Smooth muscle cell (in vitro differentiated cells): ENCODE results near the gene DHRS4. TPM values are rescaled to one million over a fixed set of nuclear protein-coding genes. Genes with fewer than 3 reads are reported as not detected.
A peak's percentile ranks its signal among the peaks of the same experiment; 100 is the strongest.
"Not testable (repeated sequence)": the region's sequence is repeated elsewhere in the genome, so short reads cannot be mapped to it uniquely, and the experiment has no call there.

Experiments used
- DNase-seq: peaks from one replicate; lab custom pipeline; 2025; ENCODE audit not compliant: unreplicated experiment; lab: John Stamatoyannopoulos, UW
- H2AFZ ChIP-seq: fragments of 200-600 bp; sonication (generic); 2 replicates; pipeline ENCODE4 v1.6.0; 2016; ENCODE audit warnings: antibody characterized with exemption, low read depth, mild to moderate bottlenecking
- H3F3A ChIP-seq: fragments of 200-600 bp; sonication (generic); 2 replicates; pipeline ENCODE4 v1.6.0; 2017; ENCODE audit warnings: antibody characterized with exemption, low read depth
- H3K27ac ChIP-seq: fragments of 200-600 bp; sonication (generic); 2 replicates; pipeline ENCODE4 v1.5.1; 2016; ENCODE audit warnings: low read depth, mild to moderate bottlenecking
- H3K27me3 ChIP-seq: fragments of 200-600 bp; sonication (generic); 2 replicates; pipeline ENCODE4 v1.6.1; 2016; ENCODE audit warnings: low read depth, mild to moderate bottlenecking
- H3K36me3 ChIP-seq: fragments of 200-600 bp; sonication (generic); 2 replicates; pipeline ENCODE4 v1.5.1; 2016; ENCODE audit warnings: low read depth
- H3K4me1 ChIP-seq: fragments of 200-600 bp; sonication (generic); 2 replicates; pipeline ENCODE4 v1.5.1; 2016; ENCODE audit warnings: low read depth
- H3K4me2 ChIP-seq: fragments of 200-600 bp; sonication (generic); 2 replicates; pipeline ENCODE4 v1.6.0; 2016; ENCODE audit warnings: mild to moderate bottlenecking
- H3K4me3 ChIP-seq: fragments of 200-600 bp; sonication (generic); 2 replicates; pipeline ENCODE4 v1.5.1; 2016; ENCODE audit warnings: mild to moderate bottlenecking
- H3K79me2 ChIP-seq: fragments of 200-600 bp; sonication (generic); 2 replicates; pipeline ENCODE4 v1.6.0; 2016; ENCODE audit warnings: low read depth, mild to moderate bottlenecking
- H3K9ac ChIP-seq: fragments of 200-600 bp; sonication (generic); 2 replicates; pipeline ENCODE4 v1.6.0; 2016; ENCODE audit warnings: low read depth
- H3K9me3 ChIP-seq: fragments of 200-600 bp; sonication (generic); replicated peaks from 2 replicates; pipeline ENCODE4 v1.5.1; 2016; ENCODE audit warnings: low read depth
- H4K20me1 ChIP-seq: fragments of 200-600 bp; sonication (generic); 2 replicates; pipeline ENCODE4 v1.6.0; 2016; ENCODE audit warnings: low read depth
- WGBS: methylation state at CpG from one replicate; pipeline ENCODE4 v1.1.7; 2016; ENCODE audit warnings: low lambda C conversion rate; 5-methylcytosine and 5-hydroxymethylcytosine counted together
- polyA plus RNA-seq: library from polyadenylated mRNA; unstranded; fragments of >200 nt; fragmentation: Nextera tagmentation; extraction: Ambion mirVana; gene quantifications from 2 replicates; pipeline ENCODE4 v1.2.1, GENCODE V29; 2016
- total RNA-seq: library from RNA; depleted of rRNA; stranded (reverse); fragments of >200 nt; gene quantifications from 2 replicates; pipeline ENCODE4 v1.2.3, GENCODE V29; 2014

Gene DHRS4
- total and polyA plus RNA-seq, 2 experiments from 2014 or later: 30.9 to 33.1 TPM

DNA sequence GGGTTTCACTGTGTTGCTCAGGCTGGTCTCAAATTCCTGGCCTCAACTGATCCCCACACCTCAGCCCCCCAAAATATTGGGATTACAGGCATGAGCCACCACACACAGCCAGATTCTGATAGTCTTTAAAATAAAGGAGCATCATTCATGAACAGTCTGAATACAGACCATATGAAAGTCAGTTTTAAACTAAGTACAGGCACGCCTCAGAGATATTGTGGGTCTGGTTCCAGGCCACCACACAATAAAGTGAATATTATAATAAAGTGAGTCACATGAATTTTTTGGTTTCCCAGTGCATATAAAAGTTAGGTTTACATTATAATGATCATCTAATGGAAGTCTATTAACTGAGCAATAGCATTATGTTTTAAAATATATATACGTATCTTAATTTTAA, 43.3 kb downstream of the DHRS4 start:
- not testable (repeated sequence) for H3K4me1 ChIP-seq, H3K36me3 ChIP-seq, H2AFZ ChIP-seq, H3K9me3 ChIP-seq, H4K20me1 ChIP-seq, H3K4me2 ChIP-seq, H3F3A ChIP-seq, H3K79me2 ChIP-seq, H3K27ac ChIP-seq, DNase-seq, H3K9ac ChIP-seq, H3K27me3 ChIP-seq, H3K4me3 ChIP-seq
- 91% methylated on average over 1 of the region's 2 CpGs for WGBS

DNA sequence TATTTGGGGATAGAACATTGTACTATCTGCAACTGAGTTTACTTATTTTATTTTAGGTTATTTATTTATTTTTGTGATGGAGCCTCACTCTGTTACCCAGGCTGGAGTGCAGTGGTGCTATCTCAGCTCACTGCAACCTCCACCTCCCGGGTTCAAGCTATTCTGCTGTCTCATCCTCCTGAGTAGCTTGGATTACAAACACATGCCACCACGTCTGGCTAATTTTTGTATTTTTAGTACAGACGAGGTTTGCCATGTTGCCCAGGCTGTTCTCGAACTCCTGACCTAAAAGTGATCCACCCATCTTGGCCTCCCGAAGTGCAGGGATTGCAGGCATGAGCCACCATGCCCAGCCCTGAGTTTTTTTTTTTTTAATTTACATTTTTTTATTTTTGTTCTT, 46.1 kb downstream of the DHRS4 start:
- H3K4me1 ChIP-seq, H3K4me3 ChIP-seq, H3K27me3 ChIP-seq, H4K20me1 ChIP-seq, H3K4me2 ChIP-seq, H3K9me3 ChIP-seq, H3K27ac ChIP-seq, H3K36me3 ChIP-seq, H3F3A ChIP-seq, H2AFZ ChIP-seq, H3K9ac ChIP-seq, H3K79me2 ChIP-seq, DNase-seq: not testable (repeated sequence)
- 96% methylated on average over 3 of the region's 5 CpGs for WGBS

DNA sequence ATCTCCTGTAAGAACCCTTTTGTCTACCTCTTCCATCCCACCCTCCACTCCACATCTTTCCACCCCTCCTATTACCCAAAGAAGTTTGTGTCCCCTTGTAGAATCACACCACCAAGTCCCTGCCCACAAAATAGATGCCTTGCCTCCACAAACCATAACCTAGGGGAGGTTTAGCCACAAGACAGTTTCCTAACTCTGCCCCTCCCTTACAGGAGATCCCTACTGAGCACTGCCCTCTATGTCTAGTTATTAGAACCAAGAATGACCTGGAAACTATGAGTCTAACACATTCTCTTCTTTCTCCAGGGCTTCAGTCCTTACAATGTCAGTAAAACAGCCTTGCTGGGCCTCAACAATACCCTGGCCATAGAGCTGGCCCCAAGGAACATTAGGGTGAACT, 47.5 kb downstream of the DHRS4 start:
- DNase-seq, H3K27ac ChIP-seq, H3K4me3 ChIP-seq, H3K4me2 ChIP-seq, H3K4me1 ChIP-seq, H3K36me3 ChIP-seq, H3K9ac ChIP-seq, H3F3A ChIP-seq, H2AFZ ChIP-seq, H3K79me2 ChIP-seq, H4K20me1 ChIP-seq, H3K27me3 ChIP-seq, H3K9me3 ChIP-seq: not testable (repeated sequence)

DNA sequence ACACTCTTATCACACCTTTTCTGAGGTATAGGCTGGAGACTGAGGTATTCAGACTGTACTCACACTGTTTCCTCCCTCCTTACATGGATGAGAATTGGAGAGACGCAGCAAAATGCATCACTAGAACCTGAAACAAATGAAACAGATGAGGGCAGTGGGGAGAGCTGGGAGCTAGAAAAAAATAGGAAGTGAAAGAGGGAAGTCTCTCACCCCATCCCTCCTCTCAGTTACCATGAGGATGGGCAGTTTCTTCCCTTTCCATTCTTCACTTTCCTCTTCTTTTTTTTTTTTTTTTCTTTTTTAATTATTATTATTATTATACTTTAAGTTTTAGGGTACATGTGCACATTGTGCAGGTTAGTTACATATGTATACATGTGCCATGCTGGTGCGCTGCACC, 48.1 kb downstream of the DHRS4 start:
- WGBS: 90% methylated on average over 2 of the region's 2 CpGs
- not testable (repeated sequence) for H3K9ac ChIP-seq, H3K4me1 ChIP-seq, H3K36me3 ChIP-seq, H3K4me3 ChIP-seq, H2AFZ ChIP-seq, H3K9me3 ChIP-seq, H3F3A ChIP-seq, H3K4me2 ChIP-seq, H3K27me3 ChIP-seq, DNase-seq, H3K79me2 ChIP-seq, H4K20me1 ChIP-seq, H3K27ac ChIP-seq

DNA sequence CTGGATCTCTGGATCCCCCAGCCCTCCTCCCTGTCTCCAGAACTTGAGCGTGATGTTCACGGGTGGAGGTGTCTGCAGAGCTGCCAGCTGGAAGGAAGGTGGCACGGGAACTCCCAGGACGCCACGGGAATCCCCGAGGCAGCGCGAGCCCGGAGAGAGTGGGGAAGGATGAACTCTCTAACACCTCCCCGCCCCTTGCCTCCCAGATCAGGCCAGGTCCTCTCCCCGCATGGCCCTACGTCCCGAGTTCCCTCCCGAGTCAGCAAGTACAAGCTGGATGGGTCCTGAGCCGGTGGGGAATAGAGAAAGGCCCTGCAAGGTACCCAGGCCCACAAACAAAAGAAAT, 52.9 kb downstream of the DHRS4 start:
- WGBS: 7% methylated on average over 3 of the region's 15 CpGs
- H2AFZ ChIP-seq: peak overlapping the region; percentile 2
- not testable (repeated sequence) for H3K27ac ChIP-seq

DNA sequence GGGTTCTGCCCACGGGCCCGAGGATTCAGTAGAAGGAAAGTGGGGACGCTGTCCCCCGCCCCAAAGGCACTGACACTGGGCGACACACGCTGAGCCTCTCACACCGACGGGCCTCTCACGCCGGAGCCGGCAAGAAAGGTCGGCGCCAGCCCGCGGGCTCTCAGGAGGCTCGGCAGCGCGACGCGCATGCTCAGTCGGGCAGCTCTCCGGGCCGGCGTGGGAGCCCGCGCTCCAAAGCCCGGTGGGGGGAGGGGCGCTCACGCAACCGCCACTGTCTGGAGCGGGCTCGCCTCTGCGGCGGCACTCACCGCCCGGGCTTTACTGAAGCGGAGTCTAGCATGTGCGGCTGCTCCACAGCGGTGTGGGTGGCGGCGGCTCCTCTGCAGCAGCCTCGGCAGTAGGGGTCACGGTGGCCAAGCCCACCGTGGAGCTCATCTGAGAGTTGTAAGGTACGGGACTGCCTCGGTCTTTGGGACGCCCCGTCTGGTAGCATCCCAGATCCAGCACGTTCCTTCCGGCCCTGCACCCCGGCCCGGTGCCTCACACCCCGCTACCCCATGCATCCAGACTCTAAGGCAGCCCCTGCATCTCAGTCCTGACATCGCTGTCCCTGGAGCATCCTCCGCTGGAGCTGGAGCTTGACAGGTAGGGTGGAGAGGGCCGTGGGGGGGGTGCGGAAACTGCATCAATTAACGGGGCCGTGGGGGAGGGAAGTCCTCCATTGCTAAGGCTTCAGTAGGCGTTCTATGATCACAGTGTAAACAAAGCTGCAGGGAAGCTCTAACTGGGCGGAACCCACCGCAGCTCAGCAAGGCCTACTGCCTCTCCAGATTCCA, 53.5 kb downstream of the DHRS4 start:
- Histone ChIP-seq H3K4me3 (peak overlapping the region; percentile 46), H2AFZ (peak overlapping the region; percentile 2), H3K4me2 (peak overlapping the region; percentile 69)
- not testable (repeated sequence) for DNase-seq, H3K4me1 ChIP-seq, H3K9me3 ChIP-seq, H3K27me3 ChIP-seq, H3K79me2 ChIP-seq, H3K27ac ChIP-seq, H3K9ac ChIP-seq, H4K20me1 ChIP-seq, H3K36me3 ChIP-seq, H3F3A ChIP-seq
- 16% methylated on average over 29 of the region's 62 CpGs for WGBS

More for the DNA sequence above, 52.9 kb downstream of the DHRS4 start:
- not testable (repeated sequence) for H3K9me3 ChIP-seq, H3F3A ChIP-seq, H3K4me1 ChIP-seq, H3K36me3 ChIP-seq, DNase-seq, H3K9ac ChIP-seq, H3K27me3 ChIP-seq, H4K20me1 ChIP-seq, H3K79me2 ChIP-seq
- peak overlapping the region; percentile 46 for H3K4me3 ChIP-seq
- H3K4me2 ChIP-seq: peak overlapping the region; percentile 69
